BJ (cell line): ENCODE measurements around the gene GPC6. TPM values are rescaled to one million over a fixed set of nuclear protein-coding genes. Genes with fewer than 3 reads are reported as not detected.

Source experiments
- CTCF ChIA-PET: fragments of 350-600 bp; formaldehyde crosslinking; extraction: SDS; loops from one replicate; lab custom pipeline; 2021; ENCODE audit warnings: antibody characterized with exemption, inconsistent platforms; lab: Yijun Ruan, JAX
- POLR2A ChIA-PET: fragments of 300-600 bp; sonication (Branson Sonifier 250); formaldehyde crosslinking; extraction: SDS; loops from one replicate; lab custom pipeline; 2021; ENCODE audit warnings: antibody characterized with exemption; lab: Charles Lee
- DNase-seq: peaks from one replicate; pipeline ENCODE4 v3.0.0-alpha.2; 2011; ENCODE audit warnings: low read depth
- H3K27me3 ChIP-seq: 2 replicates; pipeline ENCODE4 v1.6.0; 2011; ENCODE audit warnings: low read length; ENCODE audit not compliant: control insufficient read depth, insufficient read depth
- H3K36me3 ChIP-seq: 2 replicates; pipeline ENCODE4 v1.5.1; 2011; ENCODE audit warnings: low read length; ENCODE audit not compliant: control insufficient read depth, insufficient read depth
- H3K4me3 ChIP-seq: 2 replicates; pipeline ENCODE4 v1.5.1; 2011; ENCODE audit warnings: low read depth, mild to moderate bottlenecking, control low read depth, low read length
- CTCF ChIP-seq: IDR thresholded peaks from 2 replicates; pipeline ENCODE4 v1.5.1; 2011; ENCODE audit warnings: low read depth, mild to moderate bottlenecking, control low read depth, inconsistent platforms, low read length, moderate library complexity; ENCODE audit not compliant: insufficient read depth
- polyA plus RNA-seq: library from polyadenylated mRNA; depleted of rRNA; stranded (reverse); fragments of >200 nt; gene quantifications from 2 replicates; pipeline ENCODE4 v1.2.3, GENCODE V29; 2011

GPC6 gene
- polyA plus RNA-seq, 1 experiment: 23.0 TPM

DNA sequence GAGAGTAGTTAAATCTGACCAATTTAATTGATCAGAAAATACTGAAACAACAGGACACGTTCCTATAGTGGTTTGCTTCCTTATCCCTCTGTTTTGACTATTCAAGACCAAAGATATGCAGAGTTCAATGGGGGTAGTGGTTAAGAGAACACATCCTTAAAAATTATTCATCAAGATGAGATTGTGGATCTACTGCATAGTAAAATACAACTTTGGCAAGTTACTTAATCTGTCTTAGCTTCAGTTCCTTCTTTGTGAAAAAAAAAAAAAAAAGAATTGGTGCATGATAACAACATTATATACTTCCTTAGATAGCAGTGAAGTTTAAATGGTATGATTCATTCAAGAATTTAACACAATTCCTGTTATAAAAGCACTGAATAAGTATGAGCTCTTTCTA is 700.8 kb downstream of the GPC6 start:
- ChIA-PET POLR2A (no interaction called here), CTCF (interaction anchor here (1.1 kb wide), 1 partner anchor 12 kb away, joined by 3 read pairs; no protein-coding TSS in a partner anchor)
- Histone ChIP-seq H3K36me3 (no peaks in the 10 kb centered on the region), H3K4me3 (no peak overlapping the region), H3K27me3 (no peaks in the 10 kb centered on the region)
- no peak for TF ChIP-seq CTCF
- DNase-seq: no peak

DNA sequence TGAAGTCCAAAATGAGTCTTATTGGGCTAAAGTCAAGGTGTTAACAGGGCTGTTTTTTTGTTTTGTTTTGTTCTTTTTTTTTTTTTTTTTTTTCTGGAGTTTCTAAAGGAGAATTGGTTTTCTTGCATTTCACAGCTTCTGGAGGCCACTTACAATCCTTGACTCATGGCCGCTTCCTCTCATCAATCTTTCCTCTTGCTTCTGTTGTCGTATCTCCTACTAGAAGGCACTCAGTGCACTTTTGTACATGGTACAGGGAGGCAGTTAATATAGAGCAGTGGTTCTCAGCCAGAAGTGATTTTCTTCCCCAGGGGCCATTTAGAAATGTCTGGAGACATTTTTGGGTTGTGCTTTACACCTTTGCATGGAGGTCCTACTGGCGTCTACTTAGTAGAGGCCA is 706.3 kb downstream of the GPC6 start:
- CTCF ChIA-PET: interaction anchor here (0.6 kb wide), 2 partner anchors 13 to 73 kb away, joined by 3 read pairs; no protein-coding TSS in a partner anchor

GRCh38 chr13:93936901-93937300 is 710.3 kb downstream of the GPC6 start:
- no peak overlapping the region for H3K4me3 ChIP-seq
- H3K27me3 ChIP-seq: no peaks in the 10 kb centered on the region
- no peak for DNase-seq
- ChIA-PET POLR2A (no interaction called here), CTCF (interaction anchor here (1.5 kb wide), 1 partner anchor 14 kb away, joined by 6 read pairs; no protein-coding TSS in a partner anchor)
- TF ChIP-seq CTCF: no peak
- H3K36me3 ChIP-seq: no peaks in the 10 kb centered on the region

More for the DNA sequence above, 706.3 kb downstream of the GPC6 start:
- Histone ChIP-seq H3K4me3 (no peak overlapping the region), H3K27me3 (no peaks in the 10 kb centered on the region), H3K36me3 (no peaks in the 10 kb centered on the region)
- TF ChIP-seq CTCF: no peak
- POLR2A ChIA-PET: no interaction called here
- DNase-seq: no peak

GRCh38 chr13:93941444-93941843 is 714.8 kb downstream of the GPC6 start:
- POLR2A ChIA-PET: no interaction called here

DNA sequence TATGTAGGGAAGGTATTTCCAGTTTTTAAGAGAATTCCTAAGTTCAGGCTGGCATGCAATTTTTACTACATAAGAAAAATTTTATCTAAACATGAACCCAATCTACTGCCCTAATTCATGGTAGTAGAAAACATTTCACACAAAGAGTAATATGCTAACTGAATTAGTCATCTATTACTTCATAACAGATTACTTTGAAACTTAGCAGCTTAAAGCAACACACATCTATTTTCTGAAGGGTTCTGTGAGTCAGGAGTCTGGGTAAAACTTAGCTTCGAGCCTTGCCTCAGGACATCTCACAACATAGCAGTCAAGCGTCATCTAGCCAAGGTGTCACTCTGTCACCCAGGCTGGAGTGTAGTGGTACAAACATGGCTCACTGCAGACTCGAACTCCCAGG is 715.4 kb downstream of the GPC6 start:
- Histone ChIP-seq H3K36me3 (no peaks in the 10 kb centered on the region), H3K4me3 (no peak overlapping the region), H3K27me3 (no peaks in the 10 kb centered on the region)
- POLR2A ChIA-PET: no interaction called here
- no peak for TF ChIP-seq CTCF
- DNase-seq: no peak
- CTCF ChIA-PET: no interaction called here

More at GRCh38 chr13:93941444-93941843, 714.8 kb downstream of the GPC6 start:
- H3K36me3 ChIP-seq: no peaks in the 10 kb centered on the region
- no peak overlapping the region for H3K4me3 ChIP-seq
- CTCF ChIA-PET: no interaction called here
- TF ChIP-seq CTCF: no peak
- no peaks in the 10 kb centered on the region for H3K27me3 ChIP-seq
- DNase-seq: no peak
